Measurements from ENCODE around the gene RAB11FIP3.
A peak's percentile ranks its signal among the peaks of the same experiment; 100 is the strongest.
"Not testable (repeated sequence)": the region's sequence is repeated elsewhere in the genome, so short reads cannot be mapped to it uniquely, and the experiment has no call there.

The RAB11FIP3 gene

GRCh38 chr16:415170-415498, 10.3 kb upstream of the RAB11FIP3 start:
- not testable (repeated sequence) for DNase-seq (ENCODE audit: extremely low read depth in 1 of 2, low read depth in 1 of 2)

GRCh38 chr16:422179-422578, 3.3 kb upstream of the RAB11FIP3 start:
- not testable (repeated sequence) for DNase-seq (ENCODE audit: extremely low read depth in 1 of 2, low read depth in 1 of 2)

- no peak for DNase-seq (ENCODE audit: extremely low read depth in 1 of 2, low read depth in 1 of 2)
Observed at GRCh38 chr16:424033-424622, 1.3 kb upstream of the RAB11FIP3 start.

GRCh38 chr16:424623-425081, 797 bp upstream of the RAB11FIP3 start:
- DNase-seq (ENCODE audit: extremely low read depth in 1 of 2, low read depth in 1 of 2), result no peak

- DNase-seq (ENCODE audit: extremely low read depth in 1 of 2, low read depth in 1 of 2), result peak in 1 of 2 donors; percentile 31
Observed at GRCh38 chr16:425740-426114, 278 bp downstream of the RAB11FIP3 start.

- no peak for DNase-seq (ENCODE audit: extremely low read depth in 1 of 2, low read depth in 1 of 2)
Observed at GRCh38 chr16:426115-426905, 861 bp downstream of the RAB11FIP3 start.

- DNase-seq (ENCODE audit: extremely low read depth in 1 of 2, low read depth in 1 of 2), result no peak
Observed at GRCh38 chr16:426906-427249, 1.4 kb downstream of the RAB11FIP3 start.

GRCh38 chr16:427250-427649, 1.8 kb downstream of the RAB11FIP3 start:
- no peak for DNase-seq (ENCODE audit: extremely low read depth in 1 of 2, low read depth in 1 of 2)

- no peak for DNase-seq (ENCODE audit: extremely low read depth in 1 of 2, low read depth in 1 of 2)
Observed at GRCh38 chr16:430904-431303, 5.5 kb downstream of the RAB11FIP3 start.

GRCh38 chr16:440627-441026, 15.2 kb downstream of the RAB11FIP3 start:
- no peak for DNase-seq (ENCODE audit: extremely low read depth in 1 of 2, low read depth in 1 of 2)

- no peak for DNase-seq (ENCODE audit: extremely low read depth in 1 of 2, low read depth in 1 of 2)
Observed at GRCh38 chr16:441447-441846, 16.0 kb downstream of the RAB11FIP3 start.

GRCh38 chr16:442976-443375, 17.5 kb downstream of the RAB11FIP3 start:
- DNase-seq (ENCODE audit: extremely low read depth in 1 of 2, low read depth in 1 of 2), result no peak

GRCh38 chr16:444027-444426, 18.6 kb downstream of the RAB11FIP3 start:
- no peak for DNase-seq (ENCODE audit: extremely low read depth in 1 of 2, low read depth in 1 of 2)

- DNase-seq (ENCODE audit: extremely low read depth in 1 of 2, low read depth in 1 of 2), result no peak
Observed at GRCh38 chr16:445566-445965, 20.1 kb downstream of the RAB11FIP3 start.

GRCh38 chr16:450385-450784, 24.9 kb downstream of the RAB11FIP3 start:
- DNase-seq (ENCODE audit: extremely low read depth in 1 of 2, low read depth in 1 of 2), result no peak

GRCh38 chr16:450785-451512, 25.5 kb downstream of the RAB11FIP3 start:
- DNase-seq (ENCODE audit: extremely low read depth in 1 of 2, low read depth in 1 of 2), result no peak

- no peak for DNase-seq (ENCODE audit: extremely low read depth in 1 of 2, low read depth in 1 of 2)
Observed at GRCh38 chr16:454397-454940, 29.0 kb downstream of the RAB11FIP3 start.

- no peak for DNase-seq (ENCODE audit: extremely low read depth in 1 of 2, low read depth in 1 of 2)
Observed at GRCh38 chr16:455453-455852, 30.0 kb downstream of the RAB11FIP3 start.

- DNase-seq (ENCODE audit: extremely low read depth in 1 of 2, low read depth in 1 of 2), result no peak
Observed at GRCh38 chr16:456891-457483, 31.5 kb downstream of the RAB11FIP3 start.

- no peak for DNase-seq (ENCODE audit: extremely low read depth in 1 of 2, low read depth in 1 of 2)
Observed at GRCh38 chr16:457732-458400, 32.4 kb downstream of the RAB11FIP3 start.

- DNase-seq (ENCODE audit: extremely low read depth in 1 of 2, low read depth in 1 of 2), result no peak
Observed at GRCh38 chr16:459761-460160, 34.3 kb downstream of the RAB11FIP3 start.

All from activated CD8-positive, alpha-beta memory T cell treated with anti-CD3 and anti-CD28 coated beads for 1 hour (primary cell).